GM18951 (cell line): Measurements from ENCODE around the gene VAV3.

Experiments
- POLR2A ChIP-seq: IDR thresholded peaks from 4 replicates; pipeline ENCODE4 v1.6.1; 2011; ENCODE audit warnings: mild to moderate bottlenecking; ENCODE audit not compliant: insufficient read length, insufficient read depth; ENCODE audit errors: extremely low read depth
- in situ Hi-C: fragments of 300-500 bp; cut with MboI; formaldehyde crosslinking; loops from one replicate; pipeline ENCODE4 v1.12.0; 2022; ENCODE audit warnings: low sequenced_read_pairs, mixed read lengths, inconsistent platforms; ENCODE audit not compliant: unreplicated experiment

VAV3 gene

DNA sequence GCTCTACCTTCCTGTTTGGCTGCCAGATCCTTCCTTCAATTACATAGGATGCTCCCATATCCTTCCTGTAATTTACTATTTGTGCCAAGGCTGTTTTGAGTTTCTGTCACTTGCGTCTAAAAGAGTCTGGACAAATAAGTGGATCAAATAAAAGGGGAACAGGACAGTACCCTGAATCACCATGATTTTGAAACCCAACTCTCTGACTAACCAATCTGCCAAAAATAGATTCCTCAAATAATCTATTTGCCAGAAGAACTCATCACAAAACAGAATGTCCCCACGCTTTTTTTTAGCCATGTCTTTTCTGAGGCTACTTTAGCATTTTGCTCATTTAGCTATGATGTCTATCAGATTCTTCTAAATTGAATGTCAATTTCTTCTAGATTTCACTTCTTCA, 431.5 kb downstream of the VAV3 start:
- in situ Hi-C loops, result loop anchor here (25.0 kb wide), 1 partner anchor 346 kb away; no protein-coding TSS in a partner anchor

GRCh38 chr1:107532318-107532717, 432.7 kb downstream of the VAV3 start:
- in situ Hi-C loops, result loop anchor here (25.0 kb wide), 1 partner anchor 345 kb away; no protein-coding TSS in a partner anchor
- no peak for TF ChIP-seq POLR2A

More for the DNA sequence above, 431.5 kb downstream of the VAV3 start:
- TF ChIP-seq POLR2A, result no peak

GRCh38 chr1:107531065-107531908, 433.7 kb downstream of the VAV3 start:
- in situ Hi-C loops, result loop anchor here (25.0 kb wide), 1 partner anchor 344 kb away; no protein-coding TSS in a partner anchor
- TF ChIP-seq POLR2A, result no peak

GRCh38 chr1:107530543-107530942, 434.4 kb downstream of the VAV3 start:
- TF ChIP-seq POLR2A, result no peak
- in situ Hi-C loops, result loop anchor here (25.0 kb wide), 1 partner anchor 343 kb away; no protein-coding TSS in a partner anchor

DNA sequence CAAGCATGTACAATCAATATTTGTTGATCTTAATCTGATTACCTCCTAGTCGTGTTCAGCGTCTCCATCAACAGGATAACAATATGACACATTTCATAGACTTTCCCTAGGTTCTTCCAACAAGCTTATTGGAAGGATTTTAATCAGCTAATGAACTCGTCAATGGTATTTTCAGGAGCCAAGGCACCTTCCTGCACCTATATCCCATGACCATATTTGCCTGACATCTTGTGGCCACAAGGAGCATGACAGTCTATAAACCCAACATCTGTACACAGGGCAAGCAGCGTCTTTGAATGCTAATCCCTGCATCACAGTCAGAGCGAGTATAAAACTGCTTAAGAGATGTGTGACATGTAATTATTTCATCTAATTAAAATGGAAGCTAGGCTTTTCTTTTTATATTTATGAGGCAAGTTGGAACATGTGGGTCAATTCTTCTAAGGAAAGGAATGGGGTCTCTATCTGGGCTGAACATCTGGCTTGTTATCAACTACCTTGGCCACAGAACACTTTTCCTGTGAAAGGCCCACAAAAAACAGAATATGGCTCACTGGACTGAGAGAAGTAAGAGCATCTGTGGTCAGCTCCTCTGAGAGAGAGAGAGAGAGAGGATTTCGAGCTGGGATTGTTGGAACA, 435.4 kb downstream of the VAV3 start:
- TF ChIP-seq POLR2A, result no peak
- in situ Hi-C loops, result loop anchor here (25.0 kb wide), 1 partner anchor 342 kb away; no protein-coding TSS in a partner anchor

- TF ChIP-seq POLR2A, result no peak
- in situ Hi-C loops, result loop anchor here (25.0 kb wide), 1 partner anchor 339 kb away; no protein-coding TSS in a partner anchor
Observed at GRCh38 chr1:107526524-107527198, 438.3 kb downstream of the VAV3 start.

- in situ Hi-C loops, result loop anchor here (25.0 kb wide), 1 partner anchor 339 kb away; no protein-coding TSS in a partner anchor
- no peak for TF ChIP-seq POLR2A
Observed at GRCh38 chr1:107525961-107526360, 439.0 kb downstream of the VAV3 start.

- no peak for TF ChIP-seq POLR2A
- in situ Hi-C loops, result loop anchor here (25.0 kb wide), 1 partner anchor 338 kb away; no protein-coding TSS in a partner anchor
Observed at GRCh38 chr1:107525145-107525544, 439.8 kb downstream of the VAV3 start.

- TF ChIP-seq POLR2A, result no peak
- in situ Hi-C loops, result no loop called here
Observed at GRCh38 chr1:107524301-107524700, 440.7 kb downstream of the VAV3 start.

GRCh38 chr1:107523736-107524135, 441.2 kb downstream of the VAV3 start:
- no peak for TF ChIP-seq POLR2A
- in situ Hi-C loops, result no loop called here

DNA sequence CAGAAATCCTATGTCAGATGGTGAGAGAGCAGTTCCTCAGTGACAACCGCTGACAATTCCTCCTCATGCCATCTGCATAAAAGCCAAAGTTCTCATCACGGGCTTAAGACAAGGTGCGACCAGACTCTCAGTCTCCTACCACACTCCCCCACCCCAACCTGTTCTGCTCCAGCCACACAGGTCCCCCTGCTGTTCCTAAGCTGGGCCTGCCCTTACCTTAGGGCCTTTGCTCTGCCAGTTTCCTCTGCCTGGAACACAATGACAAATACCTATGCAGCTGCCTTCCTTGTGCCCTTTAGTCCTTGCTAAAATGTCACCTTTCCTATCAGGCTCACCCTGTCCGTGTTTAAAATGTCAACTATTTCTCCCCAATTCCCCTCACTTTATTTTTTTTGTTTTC, 441.9 kb downstream of the VAV3 start:
- in situ Hi-C loops, result no loop called here
- no peak for TF ChIP-seq POLR2A
